ENCODE measurements around the gene CENPL.
"Not testable (repeated sequence)": the region's sequence is repeated elsewhere in the genome, so short reads cannot be mapped to it uniquely, and the experiment has no call there.

The CENPL gene

GRCh38 chr1:173824315-173825081 lies at the start of gene CENPL, which contains the start of gene DARS2:
TSS of gene CENPL (minus strand) at chr1:173824883. CDS start at chr1:173811299, 13,584 bp downstream.
TSS of gene DARS2 (plus strand) at chr1:173824673. CDS start at chr1:173825230, 557 bp downstream.
- peak; percentile 71 to 77 for DNase-seq (ENCODE audit: extremely low read depth in 1 of 2, low read depth in 1 of 2)

GRCh38 chr1:173871500-173871899 lies 46.8 kb upstream of the CENPL start:
- DNase-seq (ENCODE audit: extremely low read depth in 1 of 2, low read depth in 1 of 2) = no peak

GRCh38 chr1:173871091-173871490 lies 46.4 kb upstream of the CENPL start:
- no peak for DNase-seq (ENCODE audit: extremely low read depth in 1 of 2, low read depth in 1 of 2)

- DNase-seq (ENCODE audit: extremely low read depth in 1 of 2, low read depth in 1 of 2) = peak in 1 of 2 donors; percentile 4
Observed at GRCh38 chr1:173870252-173871075, 45.8 kb upstream of the CENPL start.

GRCh38 chr1:173869021-173869359 lies 44.3 kb upstream of the CENPL start:
- DNase-seq (ENCODE audit: extremely low read depth in 1 of 2, low read depth in 1 of 2) = no peak

- DNase-seq (ENCODE audit: extremely low read depth in 1 of 2, low read depth in 1 of 2) = peak; percentile 78 to 89
Observed at GRCh38 chr1:173868266-173869020, 43.8 kb upstream of the CENPL start, which contains the start of gene ZBTB37. TSS of gene ZBTB37 (plus strand) at chr1:173868380. CDS start at chr1:173870226, 1,846 bp downstream.

- DNase-seq (ENCODE audit: extremely low read depth in 1 of 2, low read depth in 1 of 2) = peak; percentile 95 to 98
Observed at GRCh38 chr1:173867753-173868265, 43.1 kb upstream of the CENPL start, which contains the start of gene GAS5. TSS of gene GAS5 (minus strand) at chr1:173867989.

GRCh38 chr1:173867141-173867752 lies 42.6 kb upstream of the CENPL start:
- no peak for DNase-seq (ENCODE audit: extremely low read depth in 1 of 2, low read depth in 1 of 2)

GRCh38 chr1:173866413-173867115 lies 41.9 kb upstream of the CENPL start:
- no peak for DNase-seq (ENCODE audit: extremely low read depth in 1 of 2, low read depth in 1 of 2)

GRCh38 chr1:173865468-173866164 lies 40.9 kb upstream of the CENPL start:
- no peak for DNase-seq (ENCODE audit: extremely low read depth in 1 of 2, low read depth in 1 of 2)

GRCh38 chr1:173864179-173864867 lies 39.6 kb upstream of the CENPL start:
- DNase-seq (ENCODE audit: extremely low read depth in 1 of 2, low read depth in 1 of 2) = no peak

GRCh38 chr1:173863224-173864161 lies 38.8 kb upstream of the CENPL start:
- DNase-seq (ENCODE audit: extremely low read depth in 1 of 2, low read depth in 1 of 2) = no peak

GRCh38 chr1:173862769-173863223 lies 38.1 kb upstream of the CENPL start:
- DNase-seq (ENCODE audit: extremely low read depth in 1 of 2, low read depth in 1 of 2) = no peak

GRCh38 chr1:173862146-173862768 lies 37.6 kb upstream of the CENPL start:
- DNase-seq (ENCODE audit: extremely low read depth in 1 of 2, low read depth in 1 of 2) = not testable (repeated sequence)

- DNase-seq (ENCODE audit: extremely low read depth in 1 of 2, low read depth in 1 of 2) = no peak
Observed at GRCh38 chr1:173861731-173862145, 37.1 kb upstream of the CENPL start.

GRCh38 chr1:173860065-173860464 lies 35.4 kb upstream of the CENPL start:
- DNase-seq (ENCODE audit: extremely low read depth in 1 of 2, low read depth in 1 of 2) = no peak

- DNase-seq (ENCODE audit: extremely low read depth in 1 of 2, low read depth in 1 of 2) = not testable (repeated sequence)
Observed at GRCh38 chr1:173859547-173859946, 34.9 kb upstream of the CENPL start.

Data from activated CD8-positive, alpha-beta memory T cell treated with anti-CD3 and anti-CD28 coated beads for 1 hour (primary cell).